Testis (tissue), 2 donors: Measurements from ENCODE around the gene SSBP2.

Source experiments
- POLR2A ChIP-seq: fragments of 450-650 bp; IDR thresholded peaks from one replicate; pipeline ENCODE4 v1.6.1; 2017; ENCODE audit warnings: antibody characterized with exemption, mild to moderate bottlenecking, moderate library complexity
- TF ChIP-seq, protein P1 (sequence below), 3 experiments: fragments of 450-650 bp in 2 of 3; fragments of 200-600 bp in 1 of 3; sonication (generic) in 1 of 3; IDR thresholded peaks; one replicate each; pipeline ENCODE4 v1.5.1; 2016 to 2019; ENCODE audit warnings: antibody characterized with exemption in 3 of 3, mild to moderate bottlenecking in 2 of 3, moderate library complexity in 1 of 3

DNA sequence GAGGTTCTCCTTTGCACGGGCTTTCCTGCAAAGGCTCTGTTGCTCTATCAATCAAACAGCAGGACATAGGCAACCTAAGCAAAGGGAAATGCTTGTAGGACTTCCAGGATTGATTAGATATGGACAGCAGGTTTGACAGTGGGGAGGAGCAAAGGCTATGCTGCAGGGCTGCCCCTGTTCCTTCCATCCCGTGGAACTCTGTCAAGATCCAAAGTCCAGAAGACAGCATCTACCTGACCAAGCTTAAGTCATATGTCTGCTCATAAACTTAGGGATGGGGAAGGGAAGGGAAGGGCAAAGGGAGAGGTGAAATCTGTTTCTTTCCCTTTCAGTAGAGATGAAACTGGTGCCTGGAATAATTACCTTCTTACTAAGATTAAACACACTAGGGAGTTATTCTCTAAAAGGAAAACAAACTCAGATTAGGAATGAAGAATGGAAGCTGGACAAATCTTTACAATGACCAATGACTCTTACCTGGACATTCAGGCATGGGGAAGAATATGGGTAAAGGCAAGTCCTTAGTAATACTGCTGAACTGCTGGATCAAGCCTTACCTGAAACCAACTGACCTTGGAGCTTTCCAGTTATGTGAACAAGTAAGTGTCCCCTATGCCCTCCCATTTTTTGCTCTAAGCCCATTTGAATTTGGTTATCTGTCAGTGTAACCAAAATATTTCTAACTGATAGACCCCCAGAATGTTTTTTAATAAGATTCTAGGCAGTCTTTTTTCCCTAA lies 348.5 kb downstream of the SSBP2 start:
- no peak for TF ChIP-seq POLR2A
- TF ChIP-seq, protein P1, sequence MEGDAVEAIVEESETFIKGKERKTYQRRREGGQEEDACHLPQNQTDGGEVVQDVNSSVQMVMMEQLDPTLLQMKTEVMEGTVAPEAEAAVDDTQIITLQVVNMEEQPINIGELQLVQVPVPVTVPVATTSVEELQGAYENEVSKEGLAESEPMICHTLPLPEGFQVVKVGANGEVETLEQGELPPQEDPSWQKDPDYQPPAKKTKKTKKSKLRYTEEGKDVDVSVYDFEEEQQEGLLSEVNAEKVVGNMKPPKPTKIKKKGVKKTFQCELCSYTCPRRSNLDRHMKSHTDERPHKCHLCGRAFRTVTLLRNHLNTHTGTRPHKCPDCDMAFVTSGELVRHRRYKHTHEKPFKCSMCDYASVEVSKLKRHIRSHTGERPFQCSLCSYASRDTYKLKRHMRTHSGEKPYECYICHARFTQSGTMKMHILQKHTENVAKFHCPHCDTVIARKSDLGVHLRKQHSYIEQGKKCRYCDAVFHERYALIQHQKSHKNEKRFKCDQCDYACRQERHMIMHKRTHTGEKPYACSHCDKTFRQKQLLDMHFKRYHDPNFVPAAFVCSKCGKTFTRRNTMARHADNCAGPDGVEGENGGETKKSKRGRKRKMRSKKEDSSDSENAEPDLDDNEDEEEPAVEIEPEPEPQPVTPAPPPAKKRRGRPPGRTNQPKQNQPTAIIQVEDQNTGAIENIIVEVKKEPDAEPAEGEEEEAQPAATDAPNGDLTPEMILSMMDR (IDR thresholded peaks at IDR 0.05): no peak
